Ovary (tissue), 3 donors: ENCODE results near the gene HNRNPC.

ENCODE experiments used
- CTCF ChIP-seq, 3 donors: fragments of 450-650 bp in 2 of 3; fragments of 200-600 bp in 1 of 3; IDR thresholded peaks; one replicate each; pipeline versions ENCODE4 v1.5.1 to v1.8.0; 2016 to 2022; ENCODE audit warnings: antibody characterized with exemption in 3 of 3, mild to moderate bottlenecking in 1 of 3
- EP300 ChIP-seq: sonication (generic); formaldehyde crosslinking; IDR thresholded peaks from one replicate; pipeline ENCODE4 v1.6.1; 2017; ENCODE audit warnings: antibody characterized with exemption
- donor health status: DM: no; HTN: no; CAD: no.

- TF ChIP-seq CTCF (IDR thresholded peaks at IDR 0.05) (no peak), EP300 (no peak)
Measured at GRCh38 chr14:21278632-21279031, 9.4 kb upstream of the HNRNPC start.
